Type B pancreatic cell (in vitro differentiated cells): ENCODE data around the gene CRACR2A. TPM values are rescaled to one million over a fixed set of nuclear protein-coding genes. Genes with fewer than 3 reads are reported as not detected.

ENCODE experiments used
- DNase-seq: peaks from one replicate; pipeline ENCODE4 v3.0.0; 2021; ENCODE audit warnings: mixed read lengths; ENCODE audit not compliant: unreplicated experiment; ENCODE audit errors: extremely low spot score
- H3K27ac Mint-ChIP-seq: 2 replicates; pipeline ENCODE4 v1.8.0; 2021; ENCODE audit warnings: mild to moderate bottlenecking, mixed read lengths
- H3K27me3 Mint-ChIP-seq: 2 replicates; pipeline ENCODE4 v1.8.0; 2021; ENCODE audit warnings: mixed read lengths
- H3K36me3 Mint-ChIP-seq: 2 replicates; pipeline ENCODE4 v1.8.0; 2021; ENCODE audit warnings: mixed read lengths
- H3K4me1 Mint-ChIP-seq: one replicate; pipeline ENCODE4 v1.8.0; 2021; ENCODE audit warnings: mixed read lengths; ENCODE audit not compliant: unreplicated experiment
- H3K4me3 Mint-ChIP-seq: 2 replicates; pipeline ENCODE4 v1.8.0; 2021; ENCODE audit warnings: mild to moderate bottlenecking, mixed read lengths
- H3K9me3 Mint-ChIP-seq: 2 replicates; pipeline ENCODE4 v1.8.0; 2021; ENCODE audit warnings: mixed read lengths
- CTCF ChIP-seq: fragments of 200-600 bp; sonication (generic); conservative IDR thresholded peaks from 2 replicates; pipeline ENCODE4 v1.5.0; 2021; ENCODE audit warnings: antibody characterized with exemption, mild to moderate bottlenecking
- total RNA-seq: library from RNA; stranded (reverse); gene quantifications from 2 replicates; pipeline ENCODE4 v1.2.1, GENCODE V29; 2021; ENCODE audit warnings: low replicate concordance

The CRACR2A gene
- total RNA-seq, 1 donor from 2014 or later = 1.9 TPM

- Mint-ChIP-seq H3K36me3 (peaks cover 10% of the 10 kb centered on the region), H3K27me3 (peaks cover 27% of the 10 kb centered on the region), H3K4me1 (peaks cover 6% of the 10 kb centered on the region), H3K4me3 (no peak overlapping the region), H3K27ac (no peak overlapping the region), H3K9me3 (no peaks in the 10 kb centered on the region)
- TF ChIP-seq CTCF = no peak
- no peak for DNase-seq
These were observed 7.0 kb upstream of the CRACR2A start for GRCh38 chr12:3759878-3760277.

- H3K4me1 Mint-ChIP-seq = peaks cover 13% of the 10 kb centered on the region
- no peak for TF ChIP-seq CTCF
- no peak for DNase-seq
- no peak overlapping the region for H3K27ac Mint-ChIP-seq
- peaks cover 10% of the 10 kb centered on the region for H3K36me3 Mint-ChIP-seq
- H3K27me3 Mint-ChIP-seq = peaks cover 38% of the 10 kb centered on the region
- no peaks in the 10 kb centered on the region for H3K9me3 Mint-ChIP-seq
- H3K4me3 Mint-ChIP-seq = no peak overlapping the region
These were observed 4.4 kb upstream of the CRACR2A start for GRCh38 chr12:3757261-3757660.

- no peaks in the 10 kb centered on the region for H3K9me3 Mint-ChIP-seq
- TF ChIP-seq CTCF = no peak
- H3K4me3 Mint-ChIP-seq = no peak overlapping the region
- no peak overlapping the region for H3K27ac Mint-ChIP-seq
- H3K4me1 Mint-ChIP-seq = peaks cover 13% of the 10 kb centered on the region
- DNase-seq = peak; percentile 32
- peaks cover 47% of the 10 kb centered on the region for H3K27me3 Mint-ChIP-seq
- peaks cover 16% of the 10 kb centered on the region for H3K36me3 Mint-ChIP-seq
These were observed 3.0 kb upstream of the CRACR2A start for GRCh38 chr12:3755898-3756297.

GRCh38 chr12:3753544-3754284, 805 bp upstream of the CRACR2A start:
- DNase-seq = peak; percentile 53
- Mint-ChIP-seq H3K9me3 (no peaks in the 10 kb centered on the region), H3K4me1 (peaks cover 12% of the 10 kb centered on the region), H3K4me3 (peak overlapping the region; percentile 75), H3K36me3 (peaks cover 14% of the 10 kb centered on the region), H3K27me3 (peaks cover 47% of the 10 kb centered on the region), H3K27ac (peak overlapping the region; percentile 26)
- TF ChIP-seq CTCF = no peak

GRCh38 chr12:3752096-3752709, 706 bp downstream of the CRACR2A start:
- no peak for TF ChIP-seq CTCF
- H3K36me3 Mint-ChIP-seq = peaks cover 10% of the 10 kb centered on the region
- peaks cover 12% of the 10 kb centered on the region for H3K4me1 Mint-ChIP-seq
- peak overlapping the region; percentile 79 for H3K4me3 Mint-ChIP-seq
- DNase-seq = peak; percentile 40
- peaks cover 47% of the 10 kb centered on the region for H3K27me3 Mint-ChIP-seq
- peak overlapping the region; percentile 55 for H3K27ac Mint-ChIP-seq
- H3K9me3 Mint-ChIP-seq = no peaks in the 10 kb centered on the region
